Esophagus muscularis mucosa (tissue), 4 donors: Measurements from ENCODE around the gene GABARAP. TPM values are rescaled to one million over a fixed set of nuclear protein-coding genes. Genes with fewer than 3 reads are reported as not detected.
A peak's percentile ranks its signal among the peaks of the same experiment; 100 is the strongest.

ENCODE experiments used
- DNase-seq: peaks from one replicate; pipeline ENCODE4 v3.0.0-alpha.2; 2017; ENCODE audit errors: extremely low spot score
- H3K27ac ChIP-seq, 4 donors: fragments of 200-600 bp; sonication (generic); replicated peaks in 1 of 4; 1 replicate in 3 of 4; 2 replicates in 1 of 4; pipeline ENCODE4 v1.5.1; 2016 to 2019; ENCODE audit warnings: mild to moderate bottlenecking in 1 of 4
- H3K27me3 ChIP-seq, 4 donors: fragments of 200-600 bp; sonication (generic); one replicate each; pipeline versions ENCODE4 v1.5.1 to v1.6.0; 2016 to 2019
- H3K36me3 ChIP-seq, 4 donors: fragments of 200-600 bp; sonication (generic); one replicate each; pipeline ENCODE4 v1.5.1; 2016 to 2019
- H3K4me1 ChIP-seq, 4 donors: fragments of 200-600 bp; sonication (generic); one replicate each; pipeline ENCODE4 v1.5.1; 2016 to 2019
- H3K4me3 ChIP-seq, 4 donors: fragments of 200-600 bp; sonication (generic); 1 replicate in 2 of 4; 2 replicates in 2 of 4; pipeline ENCODE4 v1.5.1; 2016 to 2019; ENCODE audit warnings: mild to moderate bottlenecking in 4 of 4, moderate library complexity in 1 of 4
- H3K9me3 ChIP-seq, 4 donors: fragments of 200-600 bp; sonication (generic); 1 replicate in 3 of 4; 2 replicates in 1 of 4; pipeline ENCODE4 v1.5.1; 2016 to 2019
- CTCF ChIP-seq, 3 experiments: fragments of 200-600 bp in 2 of 3; fragments of 450-650 bp in 1 of 3; sonication (generic) in 2 of 3; IDR thresholded peaks; one replicate each; pipeline ENCODE4 v1.5.1; 2017 to 2019; ENCODE audit warnings: antibody characterized with exemption in 3 of 3, mild to moderate bottlenecking in 2 of 3, moderate library complexity in 1 of 3
- EP300 ChIP-seq: sonication (generic); formaldehyde crosslinking; IDR thresholded peaks from one replicate; pipeline ENCODE4 v1.6.1; 2017; ENCODE audit warnings: antibody characterized with exemption
- POLR2A ChIP-seq: fragments of 450-650 bp; IDR thresholded peaks from one replicate; pipeline ENCODE4 v1.6.1; 2017; ENCODE audit warnings: antibody characterized with exemption, moderate library complexity, mild to moderate bottlenecking, low read depth
- POLR2AphosphoS5 ChIP-seq, 2 donors: sonication (generic); formaldehyde crosslinking; IDR thresholded peaks; one replicate each; pipeline ENCODE4 v1.6.1; 2017; ENCODE audit warnings: antibody characterized with exemption in 2 of 2
- WGBS: methylation state at CpG from one replicate; pipeline ENCODE4 v1.1.5; 2018; 5-methylcytosine and 5-hydroxymethylcytosine counted together
- intact Hi-C: fragments of 100-400 bp; cut with DNase I; formaldehyde crosslinking; loops from one replicate; pipeline ENCODE4 v1.15.1; 2023
- total RNA-seq, 4 donors: library from RNA; depleted of rRNA; stranded (reverse); fragments of >200 nt; gene quantifications; one replicate each; pipeline versions ENCODE4 v1.1.0 to v1.2.1, GENCODE V29; 2016

The GABARAP gene
- total RNA-seq, 4 donors from 2014 or later = 360 to 524 (median 408) TPM

- intact Hi-C loops = no loop called here
- WGBS = 73% methylated on average over 24 of the region's 24 CpGs
- Histone ChIP-seq H3K27ac (peak overlapping the region in 2 of 4 donors; percentile 19 to 22), H3K9me3 (no peaks in the 10 kb centered on the region), H3K4me3 (no peak overlapping the region), H3K27me3 (no peaks in the 10 kb centered on the region), H3K4me1 (peaks cover 17 to 58% (median 56%) of the 10 kb centered on the region in 4 donors), H3K36me3 (peaks cover 0 to 17% (median 14%) of the 10 kb centered on the region in 4 donors)
- no peak for TF ChIP-seq POLR2A
- TF ChIP-seq CTCF (IDR thresholded peaks at IDR 0.05) = no peak
- no peak for TF ChIP-seq EP300
- TF ChIP-seq POLR2AphosphoS5 (IDR thresholded peaks at IDR 0.05) = no peak
- no peak for DNase-seq
Observed at GRCh38 chr17:7207120-7208001, 34.9 kb downstream of the GABARAP start.

- H3K27ac ChIP-seq = peak overlapping the region; percentile 72 to 81 (median 77)
Observed at GRCh38 chr17:7205561-7205960, 36.7 kb downstream of the GABARAP start.

GRCh38 chr17:7204828-7205461 lies 37.3 kb downstream of the GABARAP start:
- H3K36me3 ChIP-seq = peaks cover 6 to 32% (median 29%) of the 10 kb centered on the region in 4 donors
- intact Hi-C loops = no loop called here
- H3K9me3 ChIP-seq = no peaks in the 10 kb centered on the region
- DNase-seq = peak; percentile 95
- H3K4me1 ChIP-seq = peaks cover 14 to 45% (median 38%) of the 10 kb centered on the region in 4 donors
- peak overlapping the region; percentile 72 to 81 (median 77) for H3K27ac ChIP-seq
- WGBS = 2% methylated on average over 17 of the region's 34 CpGs
- no peaks in the 10 kb centered on the region for H3K27me3 ChIP-seq
- peak overlapping the region; percentile 59 to 76 (median 62) for H3K4me3 ChIP-seq
- TF ChIP-seq POLR2AphosphoS5 (IDR thresholded peaks at IDR 0.05) (peak; percentile 77), EP300 (no peak), CTCF (IDR thresholded peaks at IDR 0.05) (peak in 1 of 3 experiments; percentile 5), POLR2A (no peak)

More at GRCh38 chr17:7205561-7205960, 36.7 kb downstream of the GABARAP start:
- H3K27me3 ChIP-seq = no peaks in the 10 kb centered on the region
- H3K9me3 ChIP-seq = no peaks in the 10 kb centered on the region
- H3K4me1 ChIP-seq = peaks cover 14 to 45% (median 39%) of the 10 kb centered on the region in 4 donors
- intact Hi-C loops = no loop called here
- TF ChIP-seq CTCF (IDR thresholded peaks at IDR 0.05) = no peak
- DNase-seq = no peak
- H3K4me3 ChIP-seq = peak overlapping the region; percentile 59 to 76 (median 62)
- H3K36me3 ChIP-seq = peaks cover 6 to 32% (median 29%) of the 10 kb centered on the region in 4 donors
- whole genome bisulfite sequencing = 43% methylated on average over 15 of the region's 15 CpGs

- no peaks in the 10 kb centered on the region for H3K9me3 ChIP-seq
- peak overlapping the region; percentile 59 to 76 (median 62) for H3K4me3 ChIP-seq
- H3K27me3 ChIP-seq = no peaks in the 10 kb centered on the region
- DNase-seq = no peak
- intact Hi-C loops = no loop called here
- peaks cover 14 to 45% (median 38%) of the 10 kb centered on the region in 4 donors for H3K4me1 ChIP-seq
- TF ChIP-seq POLR2A (no peak), POLR2AphosphoS5 (IDR thresholded peaks at IDR 0.05) (no peak), CTCF (IDR thresholded peaks at IDR 0.05) (no peak), EP300 (no peak)
- peaks cover 6 to 34% (median 30%) of the 10 kb centered on the region in 4 donors for H3K36me3 ChIP-seq
- 80% methylated on average over 13 of the region's 15 CpGs for WGBS
- peak overlapping the region; percentile 72 to 81 (median 77) for H3K27ac ChIP-seq
Observed at GRCh38 chr17:7204336-7204735, 37.9 kb downstream of the GABARAP start.
